Fibroblast of lung (primary cell): ENCODE results near the gene BTBD9.

Source experiments
- EZH2 ChIP-seq: IDR thresholded peaks from 2 replicates; pipeline ENCODE4 v1.5.1; 2012; ENCODE audit warnings: low read length, control low read depth, mild to moderate bottlenecking; ENCODE audit errors: missing control alignments
- TF ChIP-seq, protein P1 (sequence below), 2 donors: IDR thresholded peaks in 1 of 2; conservative IDR thresholded peaks in 1 of 2; 1 replicate in 1 of 2; 2 replicates in 1 of 2; pipeline ENCODE4 v1.5.1; 2011 to 2012; ENCODE audit warnings: low read length in 2 of 2, control low read depth in 1 of 2, inconsistent platforms in 1 of 2, low read depth in 1 of 2, mild to moderate bottlenecking in 1 of 2

- TF ChIP-seq, protein P1, sequence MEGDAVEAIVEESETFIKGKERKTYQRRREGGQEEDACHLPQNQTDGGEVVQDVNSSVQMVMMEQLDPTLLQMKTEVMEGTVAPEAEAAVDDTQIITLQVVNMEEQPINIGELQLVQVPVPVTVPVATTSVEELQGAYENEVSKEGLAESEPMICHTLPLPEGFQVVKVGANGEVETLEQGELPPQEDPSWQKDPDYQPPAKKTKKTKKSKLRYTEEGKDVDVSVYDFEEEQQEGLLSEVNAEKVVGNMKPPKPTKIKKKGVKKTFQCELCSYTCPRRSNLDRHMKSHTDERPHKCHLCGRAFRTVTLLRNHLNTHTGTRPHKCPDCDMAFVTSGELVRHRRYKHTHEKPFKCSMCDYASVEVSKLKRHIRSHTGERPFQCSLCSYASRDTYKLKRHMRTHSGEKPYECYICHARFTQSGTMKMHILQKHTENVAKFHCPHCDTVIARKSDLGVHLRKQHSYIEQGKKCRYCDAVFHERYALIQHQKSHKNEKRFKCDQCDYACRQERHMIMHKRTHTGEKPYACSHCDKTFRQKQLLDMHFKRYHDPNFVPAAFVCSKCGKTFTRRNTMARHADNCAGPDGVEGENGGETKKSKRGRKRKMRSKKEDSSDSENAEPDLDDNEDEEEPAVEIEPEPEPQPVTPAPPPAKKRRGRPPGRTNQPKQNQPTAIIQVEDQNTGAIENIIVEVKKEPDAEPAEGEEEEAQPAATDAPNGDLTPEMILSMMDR (conservative IDR thresholded peaks at IDR 0.05 in 1 of 2, IDR thresholded peaks at IDR 0.05 in 1 of 2; ENCODE audit: low read depth in 1 of 2, low read length in 2 of 2), result no peak
- no peak for TF ChIP-seq EZH2
Measured at GRCh38 chr6:38268342-38268741, 371.4 kb downstream of the BTBD9 start.
